Measurements from ENCODE around the gene AGA.

DNA sequence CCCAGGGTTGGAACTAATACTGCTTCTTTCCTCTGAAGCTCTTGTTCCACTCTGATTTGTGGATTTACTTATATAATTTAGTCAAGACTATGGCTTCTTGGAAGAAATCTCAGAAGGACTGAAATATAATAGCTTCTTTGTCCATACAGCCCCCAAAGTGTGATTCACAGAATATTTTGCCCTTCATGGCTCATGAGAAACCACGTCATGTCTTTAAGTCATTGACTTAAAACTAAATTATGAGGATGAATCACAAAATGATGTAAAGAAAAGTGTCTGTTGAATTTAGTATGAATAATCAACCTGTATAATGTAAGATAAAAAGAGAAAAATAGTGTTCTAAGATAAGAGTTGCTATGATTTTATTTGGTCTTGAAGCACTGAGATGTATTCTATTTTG is 43.3 kb upstream of the AGA start:
- TF ChIP-seq, protein P1, sequence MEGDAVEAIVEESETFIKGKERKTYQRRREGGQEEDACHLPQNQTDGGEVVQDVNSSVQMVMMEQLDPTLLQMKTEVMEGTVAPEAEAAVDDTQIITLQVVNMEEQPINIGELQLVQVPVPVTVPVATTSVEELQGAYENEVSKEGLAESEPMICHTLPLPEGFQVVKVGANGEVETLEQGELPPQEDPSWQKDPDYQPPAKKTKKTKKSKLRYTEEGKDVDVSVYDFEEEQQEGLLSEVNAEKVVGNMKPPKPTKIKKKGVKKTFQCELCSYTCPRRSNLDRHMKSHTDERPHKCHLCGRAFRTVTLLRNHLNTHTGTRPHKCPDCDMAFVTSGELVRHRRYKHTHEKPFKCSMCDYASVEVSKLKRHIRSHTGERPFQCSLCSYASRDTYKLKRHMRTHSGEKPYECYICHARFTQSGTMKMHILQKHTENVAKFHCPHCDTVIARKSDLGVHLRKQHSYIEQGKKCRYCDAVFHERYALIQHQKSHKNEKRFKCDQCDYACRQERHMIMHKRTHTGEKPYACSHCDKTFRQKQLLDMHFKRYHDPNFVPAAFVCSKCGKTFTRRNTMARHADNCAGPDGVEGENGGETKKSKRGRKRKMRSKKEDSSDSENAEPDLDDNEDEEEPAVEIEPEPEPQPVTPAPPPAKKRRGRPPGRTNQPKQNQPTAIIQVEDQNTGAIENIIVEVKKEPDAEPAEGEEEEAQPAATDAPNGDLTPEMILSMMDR (IDR thresholded peaks at IDR 0.05) = no peak
- TF ChIP-seq EZH2 (IDR thresholded peaks at IDR 0.05; ENCODE audit: borderline replicate concordance, insufficient read depth, low read depth, low read length, poor library complexity, severe bottlenecking) = no peak

All from B cell (primary cell).